GM12874 (cell line): ENCODE data around the gene GALNT17.

ENCODE experiments used
- CTCF ChIP-seq: IDR thresholded peaks from 2 replicates; pipeline ENCODE4 v1.5.1; 2011; ENCODE audit warnings: low read depth, mild to moderate bottlenecking, control low read depth, low read length, moderate library complexity; ENCODE audit not compliant: insufficient read depth

The GALNT17 gene

GRCh38 chr7:71750290-71750689, 618.3 kb downstream of the GALNT17 start:
- no peak for TF ChIP-seq CTCF

GRCh38 chr7:71752171-71752935, 620.4 kb downstream of the GALNT17 start:
- TF ChIP-seq CTCF, result peak; percentile 49

GRCh38 chr7:71753236-71753635, 621.3 kb downstream of the GALNT17 start:
- no peak for TF ChIP-seq CTCF

- no peak for TF ChIP-seq CTCF
Observed at GRCh38 chr7:71753956-71754664, 622.2 kb downstream of the GALNT17 start.

GRCh38 chr7:71754828-71755227, 622.9 kb downstream of the GALNT17 start:
- no peak for TF ChIP-seq CTCF

- TF ChIP-seq CTCF, result no peak
Observed at GRCh38 chr7:71761336-71761735, 629.4 kb downstream of the GALNT17 start.
